MCF 10A (cell line): ENCODE measurements around the gene ABCB6. TPM values are rescaled to one million over a fixed set of nuclear protein-coding genes. Genes with fewer than 3 reads are reported as not detected.

Experiments
- BruUV-seq: library from RNA; stranded (reverse); fragments of 400-500 nt; replicated peaks from 2 replicates; lab custom pipeline; 2021; lab: Mats Ljungman, UMichigan
- CTCF ChIA-PET: fragments of 300-600 bp; sonication (Branson Sonifier 250); formaldehyde crosslinking; extraction: SDS; loops from one replicate; lab custom pipeline; 2021; ENCODE audit warnings: antibody characterized with exemption, inconsistent platforms; lab: Yijun Ruan, JAX
- POLR2A ChIA-PET: fragments of 300-600, 350-650 bp; sonication (Branson Sonifier 250); formaldehyde crosslinking; extraction: SDS; loops from one replicate; lab custom pipeline; 2020; ENCODE audit warnings: antibody characterized with exemption, inconsistent platforms; lab: Yijun Ruan, JAX
- DNase-seq: peaks from one replicate; pipeline ENCODE4 v3.0.0-alpha.2; 2018; ENCODE audit not compliant: unreplicated experiment
- H3K27ac Mint-ChIP-seq: one replicate; pipeline ENCODE4 v1.8.0; 2022; ENCODE audit warnings: mild to moderate bottlenecking, low read depth, mixed read lengths; ENCODE audit not compliant: unreplicated experiment
- H3K27me3 Mint-ChIP-seq: one replicate; pipeline ENCODE4 v1.8.0; 2022; ENCODE audit warnings: mixed read lengths; ENCODE audit not compliant: insufficient read depth, unreplicated experiment
- H3K36me3 Mint-ChIP-seq: one replicate; pipeline ENCODE4 v1.8.0; 2022; ENCODE audit warnings: mild to moderate bottlenecking, moderate library complexity, mixed read lengths; ENCODE audit not compliant: insufficient read depth, unreplicated experiment
- H3K4me1 Mint-ChIP-seq: one replicate; pipeline ENCODE4 v1.8.0; 2022; ENCODE audit warnings: mixed read lengths; ENCODE audit not compliant: insufficient read depth, unreplicated experiment
- H3K4me3 Mint-ChIP-seq: one replicate; pipeline ENCODE4 v1.8.0; 2022; ENCODE audit warnings: mild to moderate bottlenecking, moderate library complexity, mixed read lengths; ENCODE audit not compliant: unreplicated experiment
- H3K9me3 Mint-ChIP-seq: one replicate; pipeline ENCODE4 v1.8.0; 2022; ENCODE audit warnings: mixed read lengths; ENCODE audit not compliant: unreplicated experiment
- CTCF ChIP-seq: fragments of 200-600 bp; IDR thresholded peaks from one replicate; pipeline ENCODE4 v1.8.0; 2022; ENCODE audit warnings: antibody characterized with exemption, mild to moderate bottlenecking; ENCODE audit not compliant: unreplicated experiment
- intact Hi-C: fragments of 100-400 bp; cut with micrococcal nuclease; formaldehyde crosslinking; loops from 2 replicates; pipeline ENCODE4 v1.14.1; 2022
- total RNA-seq: library from RNA; stranded (reverse); gene quantifications from 2 replicates; pipeline ENCODE4 v1.2.3, GENCODE V29; 2022

ABCB6 gene
- total RNA-seq, 1 experiment from 2014 or later: 18.8 TPM

- Mint-ChIP-seq H3K4me1 (no peaks in the 10 kb centered on the region), H3K36me3 (peaks cover 46% of the 10 kb centered on the region), H3K9me3 (no peaks in the 10 kb centered on the region), H3K27me3 (no peaks in the 10 kb centered on the region), H3K27ac (no peak overlapping the region), H3K4me3 (peak overlapping the region; percentile 82)
- POLR2A ChIA-PET: interaction anchor here (0.6 to 3.9 kb wide), 13 partner anchors 13 to 372 kb away, joined by 3 to 17 read pairs (median 3); partner anchors contain the start of genes ABCB6, ANKZF1, ATG9A and DNAJB2
- no peak for TF ChIP-seq CTCF
- BruUV-seq: no TSS peak
- CTCF ChIA-PET: interaction anchor here (0.6 to 1.2 kb wide), 7 partner anchors 12 to 303 kb away, joined by 3 to 5 read pairs (median 4); no protein-coding TSS in a partner anchor
- DNase-seq: no peak
- intact Hi-C loops: loop anchor here (5.0 kb wide), 1 partner anchor 97 kb away; the partner anchor contains the start of gene DNAJB2
Observed at GRCh38 chr2:219179601-219180465, 38.9 kb downstream of the ABCB6 start.

GRCh38 chr2:219178377-219179175, 40.2 kb downstream of the ABCB6 start:
- ChIA-PET CTCF (no interaction called here), POLR2A (interaction anchor here (0.6 to 3.9 kb wide), 11 partner anchors 15 to 419 kb away, joined by 3 to 49 read pairs (median 5); partner anchors contain the start of genes ABCB6, ANKZF1, ATG9A and STK11IP)
- intact Hi-C loops: loop anchor here (5.0 kb wide), 1 partner anchor 99 kb away; the partner anchor contains the start of gene DNAJB2
- peak; percentile 4 for TF ChIP-seq CTCF
- peak; percentile 9 for DNase-seq
- H3K27me3 Mint-ChIP-seq: no peaks in the 10 kb centered on the region
- H3K4me3 Mint-ChIP-seq: peak overlapping the region; percentile 82
- H3K27ac Mint-ChIP-seq: peak overlapping the region; percentile 93
- BruUV-seq: no TSS peak
- H3K9me3 Mint-ChIP-seq: no peaks in the 10 kb centered on the region
- no peaks in the 10 kb centered on the region for H3K4me1 Mint-ChIP-seq
- H3K36me3 Mint-ChIP-seq: peaks cover 53% of the 10 kb centered on the region

- BruUV-seq: TSS peak; percentile 85
- H3K4me3 Mint-ChIP-seq: peak within 1 kb of the TSS; percentile 82
- no peaks in the 10 kb centered on the region for H3K27me3 Mint-ChIP-seq
- H3K9me3 Mint-ChIP-seq: no peaks in the 10 kb centered on the region
- peak; percentile 32 for TF ChIP-seq CTCF
- intact Hi-C loops: loop anchor here (1.0 to 5.0 kb wide), 3 partner anchors 52 to 100 kb away; partner anchors contain the start of genes ANKZF1, ATG9A, DNAJB2 and TUBA4A
- ChIA-PET POLR2A (interaction anchor here (0.6 to 3.4 kb wide), 28 partner anchors 9 to 728 kb away, joined by 3 to 93 read pairs (median 6); partner anchors contain the start of genes ABCB6, ANKZF1, ATG9A and DNAJB2), CTCF (interaction anchor here (1.0 to 9.3 kb wide), 3 partner anchors 72 to 116 kb away, joined by 3 to 69 read pairs (median 4); no protein-coding TSS in a partner anchor)
- peak within 1 kb of the TSS; percentile 93 for H3K27ac Mint-ChIP-seq
- peaks cover 48% of the 10 kb centered on the region for H3K36me3 Mint-ChIP-seq
- no peaks in the 10 kb centered on the region for H3K4me1 Mint-ChIP-seq
- peak; percentile 90 for DNase-seq
Observed at GRCh38 chr2:219177552-219178376, 41.0 kb downstream of the ABCB6 start, which contains the start of gene RETREG2. Gene RETREG2 (plus strand): TSS chr2:219178275. CDS start chr2:219178353, 78 bp downstream.
